Esophagus muscularis mucosa (tissue), 4 donors: Measurements from ENCODE around the gene RBMXL2.

ENCODE experiments used
- EP300 ChIP-seq: sonication (generic); formaldehyde crosslinking; IDR thresholded peaks from one replicate; pipeline ENCODE4 v1.6.1; 2017; ENCODE audit warnings: antibody characterized with exemption
- POLR2A ChIP-seq: fragments of 450-650 bp; IDR thresholded peaks from one replicate; pipeline ENCODE4 v1.6.1; 2017; ENCODE audit warnings: antibody characterized with exemption, moderate library complexity, mild to moderate bottlenecking, low read depth
- TF ChIP-seq, protein P1 (sequence below), 3 experiments: fragments of 200-600 bp in 2 of 3; fragments of 450-650 bp in 1 of 3; sonication (generic) in 2 of 3; IDR thresholded peaks; one replicate each; pipeline ENCODE4 v1.5.1; 2017 to 2019; ENCODE audit warnings: antibody characterized with exemption in 3 of 3, mild to moderate bottlenecking in 2 of 3, moderate library complexity in 1 of 3

DNA sequence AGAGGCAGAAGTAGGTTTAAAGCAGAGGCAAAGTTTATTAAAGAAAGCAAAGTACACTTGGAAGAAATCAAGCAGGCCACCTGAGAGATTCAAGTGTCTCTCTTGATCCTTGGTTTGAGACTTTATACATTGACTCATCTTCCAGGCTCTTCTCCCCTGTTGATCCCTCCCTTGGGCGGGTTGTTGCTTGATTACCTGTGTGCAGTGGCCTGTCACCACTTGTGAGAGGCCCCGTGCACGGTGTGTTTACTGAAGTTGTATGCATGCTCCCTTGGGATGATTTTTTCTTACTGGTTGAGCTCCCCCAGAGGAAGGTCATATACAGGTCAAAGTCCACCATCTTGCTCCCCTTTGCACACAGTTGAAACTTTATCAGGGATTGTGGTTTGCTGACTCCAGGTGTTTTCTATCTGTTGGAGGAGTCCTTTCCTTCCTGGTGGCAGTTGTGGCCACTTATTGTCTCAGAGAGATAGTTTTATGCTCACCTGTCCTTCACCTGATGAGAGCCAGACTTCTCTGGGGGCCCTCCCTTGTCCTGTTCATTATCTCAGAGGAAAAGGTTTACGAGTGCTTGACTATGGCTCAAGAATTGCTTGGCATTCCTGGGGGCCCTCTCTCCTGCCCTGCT, 16.3 kb upstream of the RBMXL2 start:
- TF ChIP-seq, protein P1, sequence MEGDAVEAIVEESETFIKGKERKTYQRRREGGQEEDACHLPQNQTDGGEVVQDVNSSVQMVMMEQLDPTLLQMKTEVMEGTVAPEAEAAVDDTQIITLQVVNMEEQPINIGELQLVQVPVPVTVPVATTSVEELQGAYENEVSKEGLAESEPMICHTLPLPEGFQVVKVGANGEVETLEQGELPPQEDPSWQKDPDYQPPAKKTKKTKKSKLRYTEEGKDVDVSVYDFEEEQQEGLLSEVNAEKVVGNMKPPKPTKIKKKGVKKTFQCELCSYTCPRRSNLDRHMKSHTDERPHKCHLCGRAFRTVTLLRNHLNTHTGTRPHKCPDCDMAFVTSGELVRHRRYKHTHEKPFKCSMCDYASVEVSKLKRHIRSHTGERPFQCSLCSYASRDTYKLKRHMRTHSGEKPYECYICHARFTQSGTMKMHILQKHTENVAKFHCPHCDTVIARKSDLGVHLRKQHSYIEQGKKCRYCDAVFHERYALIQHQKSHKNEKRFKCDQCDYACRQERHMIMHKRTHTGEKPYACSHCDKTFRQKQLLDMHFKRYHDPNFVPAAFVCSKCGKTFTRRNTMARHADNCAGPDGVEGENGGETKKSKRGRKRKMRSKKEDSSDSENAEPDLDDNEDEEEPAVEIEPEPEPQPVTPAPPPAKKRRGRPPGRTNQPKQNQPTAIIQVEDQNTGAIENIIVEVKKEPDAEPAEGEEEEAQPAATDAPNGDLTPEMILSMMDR (IDR thresholded peaks at IDR 0.05): no peak
- no peak for TF ChIP-seq POLR2A
- no peak for TF ChIP-seq EP300
